GM23248 (cell line): ENCODE measurements around the gene TRAPPC11. TPM values are rescaled to one million over a fixed set of nuclear protein-coding genes. Genes with fewer than 3 reads are reported as not detected.

Experiments
- DNase-seq: peaks from one replicate; pipeline ENCODE4 v3.0.0-alpha.2; 2015
- H2AFZ ChIP-seq: fragments of 200-600 bp; sonication (generic); 2 replicates; pipeline ENCODE4 v1.6.1; 2016; ENCODE audit warnings: antibody characterized with exemption
- H3F3A ChIP-seq: fragments of 200-600 bp; sonication (generic); 2 replicates; pipeline ENCODE4 v1.6.1; 2016; ENCODE audit warnings: mild to moderate bottlenecking, antibody characterized with exemption, mixed run types; ENCODE audit not compliant: insufficient read depth
- H3K27ac ChIP-seq: fragments of 200-600 bp; sonication (generic); 2 replicates; pipeline ENCODE4 v1.5.1; 2016; ENCODE audit warnings: mild to moderate bottlenecking
- H3K27me3 ChIP-seq: fragments of 200-600 bp; sonication (generic); replicated peaks from 2 replicates; pipeline ENCODE4 v1.6.1; 2016; ENCODE audit warnings: mild to moderate bottlenecking; ENCODE audit not compliant: insufficient read depth
- H3K36me3 ChIP-seq: fragments of 200-600 bp; sonication (generic); 2 replicates; pipeline ENCODE4 v1.6.1; 2016; ENCODE audit warnings: low read depth, mild to moderate bottlenecking
- H3K4me1 ChIP-seq: fragments of 200-600 bp; sonication (generic); 2 replicates; pipeline ENCODE4 v1.6.1; 2016; ENCODE audit warnings: mild to moderate bottlenecking; ENCODE audit not compliant: insufficient read depth
- H3K4me2 ChIP-seq: fragments of 200-600 bp; sonication (generic); one replicate; pipeline ENCODE4 v1.6.1; 2016; ENCODE audit warnings: mild to moderate bottlenecking; ENCODE audit not compliant: unreplicated experiment
- H3K4me3 ChIP-seq: fragments of 200-600 bp; sonication (generic); 2 replicates; pipeline ENCODE4 v1.5.1; 2016; ENCODE audit warnings: mild to moderate bottlenecking
- H3K79me2 ChIP-seq: fragments of 200-600 bp; sonication (generic); 2 replicates; pipeline ENCODE4 v1.6.1; 2016; ENCODE audit warnings: mild to moderate bottlenecking; ENCODE audit not compliant: insufficient read depth
- H3K9ac ChIP-seq: fragments of 200-600 bp; sonication (generic); 2 replicates; pipeline ENCODE4 v1.6.1; 2016; ENCODE audit warnings: mild to moderate bottlenecking
- H3K9me2 ChIP-seq: fragments of 200-600 bp; sonication (generic); 2 replicates; pipeline ENCODE4 v1.6.1; 2016; ENCODE audit warnings: mixed run types, mild to moderate bottlenecking, moderate library complexity; ENCODE audit not compliant: insufficient read depth
- H3K9me3 ChIP-seq: fragments of 200-600 bp; sonication (generic); one replicate; pipeline ENCODE4 v1.6.1; 2017; ENCODE audit warnings: low read depth
- H4K20me1 ChIP-seq: fragments of 200-600 bp; sonication (generic); 2 replicates; pipeline ENCODE4 v1.6.0; 2016; ENCODE audit not compliant: insufficient read depth
- EZH2 ChIP-seq: fragments of 200-600 bp; sonication (generic); IDR thresholded peaks from 2 replicates; pipeline ENCODE4 v1.6.1; 2018; ENCODE audit warnings: antibody characterized with exemption, mild to moderate bottlenecking; ENCODE audit not compliant: insufficient read depth, poor library complexity, severe bottlenecking
- EZH2phosphoT487 ChIP-seq: fragments of 200-600 bp; sonication (generic); IDR thresholded peaks from 2 replicates; pipeline ENCODE4 v1.6.1; 2018; ENCODE audit warnings: antibody characterized with exemption, moderate library complexity, mild to moderate bottlenecking, low read depth; ENCODE audit not compliant: insufficient read depth
- WGBS, 2 experiments: methylation state at CpG; one replicate each; pipeline ENCODE4 v1.1.6; 2015 to 2017; ENCODE audit warnings: low lambda C conversion rate in 2 of 2, low coverage in 1 of 2; ENCODE audit errors: missing lambda C conversion rate in 2 of 2; 5-methylcytosine and 5-hydroxymethylcytosine counted together
- in situ Hi-C: fragments of 300-500 bp; cut with MboI; formaldehyde crosslinking; loops from 2 replicates; pipeline ENCODE4 v1.15.0; 2020
- polyA plus RNA-seq: library from polyadenylated mRNA; unstranded; fragments of >200 nt; fragmentation: Nextera tagmentation; extraction: Ambion mirVana; gene quantifications from 2 replicates; pipeline ENCODE4 v1.2.1, GENCODE V29; 2016
- total RNA-seq: library from RNA; depleted of rRNA; stranded (reverse); fragments of >200 nt; shearing (Covaris generic); gene quantifications from 2 replicates; pipeline ENCODE4 v1.2.3, GENCODE V29; 2014

The TRAPPC11 gene
- total and polyA plus RNA-seq, 2 experiments from 2014 or later: 17.2 to 33.9 TPM

- H3K4me3 ChIP-seq: no peak overlapping the region
- in situ Hi-C loops: no loop called here
- no peaks in the 10 kb centered on the region for H4K20me1 ChIP-seq
- H3K4me1 ChIP-seq: no peaks in the 10 kb centered on the region
- no peak overlapping the region for H2AFZ ChIP-seq
- DNase-seq: no peak
- 75 to 80% methylated on average over 20 of the region's 20 CpGs for WGBS, 2 experiments
- no peaks in the 10 kb centered on the region for H3K9me3 ChIP-seq
- TF ChIP-seq EZH2: no peak
- TF ChIP-seq EZH2phosphoT487: no peak
- H3K9me2 ChIP-seq: no peaks in the 10 kb centered on the region
- H3K36me3 ChIP-seq: no peaks in the 10 kb centered on the region
- no peak overlapping the region for H3K4me2 ChIP-seq
- no peaks in the 10 kb centered on the region for H3F3A ChIP-seq
- peaks cover 8% of the 10 kb centered on the region; the same call in 1 of the 2 replicates for H3K27me3 ChIP-seq
- H3K27ac ChIP-seq: no peak overlapping the region
- no peaks in the 10 kb centered on the region for H3K79me2 ChIP-seq
- no peak overlapping the region for H3K9ac ChIP-seq
These were observed 46.5 kb upstream of the TRAPPC11 start for GRCh38 chr4:183612329-183613250.

- Histone ChIP-seq H3F3A (no peaks in the 10 kb centered on the region), H3K4me2 (no peak overlapping the region), H3K79me2 (no peaks in the 10 kb centered on the region), H3K4me1 (no peaks in the 10 kb centered on the region), H3K9me3 (no peaks in the 10 kb centered on the region), H3K27ac (no peak overlapping the region), H3K27me3 (peaks cover 8% of the 10 kb centered on the region; the same call in 1 of the 2 replicates), H4K20me1 (no peaks in the 10 kb centered on the region), H2AFZ (no peak overlapping the region), H3K9ac (no peak overlapping the region), H3K9me2 (no peaks in the 10 kb centered on the region), H3K36me3 (no peaks in the 10 kb centered on the region), H3K4me3 (no peak overlapping the region)
- 38 to 47% methylated on average over 2 of the region's 2 CpGs for WGBS, 2 experiments
- in situ Hi-C loops: no loop called here
- TF ChIP-seq EZH2: no peak
- TF ChIP-seq EZH2phosphoT487: no peak
- no peak for DNase-seq
These were observed 42.0 kb upstream of the TRAPPC11 start for GRCh38 chr4:183617075-183617474.

- no peaks in the 10 kb centered on the region for H3K79me2 ChIP-seq
- no peaks in the 10 kb centered on the region for H3K4me1 ChIP-seq
- no peaks in the 10 kb centered on the region for H3K9me3 ChIP-seq
- H3K36me3 ChIP-seq: no peaks in the 10 kb centered on the region
- no peak overlapping the region for H3K4me2 ChIP-seq
- no peaks in the 10 kb centered on the region for H4K20me1 ChIP-seq
- no peak overlapping the region for H3K9ac ChIP-seq
- H2AFZ ChIP-seq: peak overlapping the region; percentile 57
- no peak overlapping the region for H3K27ac ChIP-seq
- in situ Hi-C loops: no loop called here
- DNase-seq: peak; percentile 29
- no peaks in the 10 kb centered on the region for H3F3A ChIP-seq
- WGBS, 2 experiments: 48 to 61% methylated on average over 4 of the region's 4 CpGs
- H3K27me3 ChIP-seq: peaks cover 2% of the 10 kb centered on the region; the same call in 1 of the 2 replicates
- H3K4me3 ChIP-seq: no peak overlapping the region
- no peaks in the 10 kb centered on the region for H3K9me2 ChIP-seq
- TF ChIP-seq EZH2phosphoT487 (no peak), EZH2 (no peak)
These were observed 40.4 kb upstream of the TRAPPC11 start for GRCh38 chr4:183618681-183619080.

- no peaks in the 10 kb centered on the region for H3K27me3 ChIP-seq
- no peak overlapping the region for H3K4me2 ChIP-seq
- no peak for TF ChIP-seq EZH2
- TF ChIP-seq EZH2phosphoT487: no peak
- H3K9me3 ChIP-seq: no peaks in the 10 kb centered on the region
- 33 to 37% methylated on average over 2 of the region's 2 CpGs for whole genome bisulfite sequencing, 2 experiments
- no peak overlapping the region for H3K4me3 ChIP-seq
- no peaks in the 10 kb centered on the region for H3K9me2 ChIP-seq
- no peak overlapping the region for H3K27ac ChIP-seq
- no peaks in the 10 kb centered on the region for H3K79me2 ChIP-seq
- H3F3A ChIP-seq: no peaks in the 10 kb centered on the region
- no peaks in the 10 kb centered on the region for H4K20me1 ChIP-seq
- H3K9ac ChIP-seq: no peak overlapping the region
- no peaks in the 10 kb centered on the region for H3K4me1 ChIP-seq
- H3K36me3 ChIP-seq: no peaks in the 10 kb centered on the region
- DNase-seq: no peak
- in situ Hi-C loops: no loop called here
- H2AFZ ChIP-seq: no peak overlapping the region
These were observed 38.7 kb upstream of the TRAPPC11 start for GRCh38 chr4:183620421-183620820.
